ENCODE results near the gene TRMT11. TPM values are rescaled to one million over a fixed set of nuclear protein-coding genes. Genes with fewer than 3 reads are reported as not detected.
A peak's percentile ranks its signal among the peaks of the same experiment; 100 is the strongest.
"Not testable (repeated sequence)": the region's sequence is repeated elsewhere in the genome, so short reads cannot be mapped to it uniquely, and the experiment has no call there.

TRMT11 gene
- total RNA-seq, 1 experiment from 2014 or later = 24.2 TPM

- H3K4me2 ChIP-seq = no peak overlapping the region
- no peaks in the 10 kb centered on the region for H3K9me3 ChIP-seq (ENCODE audit: insufficient read depth, low read depth)
- intact Hi-C loops (cut with micrococcal nuclease; ENCODE audit: unreplicated experiment) = no loop called here
- ChIA-PET POLR2A (ENCODE audit: unreplicated experiment) (no interaction called here), CTCF (no interaction called here)
- no peaks in the 10 kb centered on the region for H4K20me1 ChIP-seq (ENCODE audit: insufficient read depth)
- no TSS peak for BruUV-seq (replicated peaks)
- no peak for TF ChIP-seq EZH2 (IDR thresholded peaks at IDR 0.05; ENCODE audit: low read depth)
- DNase-seq = no peak
- H3K4me1 ChIP-seq (replicated peaks; ENCODE audit: insufficient read depth) = no peaks in the 10 kb centered on the region
- no peaks in the 10 kb centered on the region; the same call in 1 of the 2 replicates for H3K79me2 ChIP-seq (ENCODE audit: low read depth)
- no peak overlapping the region for H2AFZ ChIP-seq
- no peak overlapping the region for H3K4me3 ChIP-seq
- no peaks in the 10 kb centered on the region for H3K27me3 ChIP-seq (ENCODE audit: insufficient read depth, low read depth)
- H3F3A ChIP-seq (ENCODE audit: insufficient read depth, low read depth) = peaks cover 15% of the 10 kb centered on the region; the same call in 1 of the 2 replicates
- no peak overlapping the region for H3K27ac ChIP-seq
- 0 out of 2 replicates have a peak, but pooled peaks cover 9% of the 10 kb centered on the region for H3K36me3 ChIP-seq (ENCODE audit: low read depth)
- no peaks in the 10 kb centered on the region for H3K9me2 ChIP-seq (ENCODE audit: insufficient read depth)
Observed at GRCh38 chr6:125968493-125968892, 17.8 kb upstream of the TRMT11 start.

GRCh38 chr6:125970760-125971159, 15.6 kb upstream of the TRMT11 start:
- no peak for DNase-seq
- TF ChIP-seq CTCF (conservative IDR thresholded peaks at IDR 0.05) = no peak
- H3K4me1 ChIP-seq (replicated peaks; ENCODE audit: insufficient read depth) = no peaks in the 10 kb centered on the region
- H3F3A ChIP-seq (ENCODE audit: insufficient read depth, low read depth) = peaks cover 21% of the 10 kb centered on the region; the same call in 1 of the 2 replicates
- intact Hi-C loops (cut with micrococcal nuclease; ENCODE audit: unreplicated experiment) = no loop called here
- no peak overlapping the region for H3K4me2 ChIP-seq
- 0 out of 2 replicates have a peak, but pooled peaks cover 15% of the 10 kb centered on the region for H3K36me3 ChIP-seq (ENCODE audit: low read depth)
- H2AFZ ChIP-seq = no peak overlapping the region
- H3K4me3 ChIP-seq = no peak overlapping the region
- H3K27me3 ChIP-seq (ENCODE audit: insufficient read depth, low read depth) = no peaks in the 10 kb centered on the region
- ChIA-PET POLR2A (ENCODE audit: unreplicated experiment) (no interaction called here), CTCF (no interaction called here)
- BruUV-seq (replicated peaks) = no TSS peak
- H3K9me3 ChIP-seq (ENCODE audit: insufficient read depth, low read depth) = no peaks in the 10 kb centered on the region
- H3K79me2 ChIP-seq (ENCODE audit: low read depth) = no peaks in the 10 kb centered on the region; the same call in 1 of the 2 replicates
- no peak overlapping the region for H3K27ac ChIP-seq
- H4K20me1 ChIP-seq (ENCODE audit: insufficient read depth) = no peaks in the 10 kb centered on the region
- H3K9me2 ChIP-seq (ENCODE audit: insufficient read depth) = no peaks in the 10 kb centered on the region

- H3K4me2 ChIP-seq; POLR2A ChIA-PET (ENCODE audit: unreplicated experiment); BruUV-seq (replicated peaks); CTCF ChIA-PET; H3K9me3 ChIP-seq (ENCODE audit: insufficient read depth, low read depth); H3K4me3 ChIP-seq; H4K20me1 ChIP-seq (ENCODE audit: insufficient read depth); DNase-seq; H3K9me2 ChIP-seq (ENCODE audit: insufficient read depth); H3K27me3 ChIP-seq (ENCODE audit: insufficient read depth, low read depth); H2AFZ ChIP-seq; H3K79me2 ChIP-seq (ENCODE audit: low read depth); H3K27ac ChIP-seq; intact Hi-C loops (cut with micrococcal nuclease; ENCODE audit: unreplicated experiment); H3K4me1 ChIP-seq (replicated peaks; ENCODE audit: insufficient read depth): not testable (repeated sequence)
- Histone ChIP-seq H3F3A (ENCODE audit: insufficient read depth, low read depth) (peaks cover 21% of the 10 kb centered on the region; the same call in 1 of the 2 replicates), H3K36me3 (ENCODE audit: low read depth) (0 out of 2 replicates have a peak, but pooled peaks cover 15% of the 10 kb centered on the region)
Observed at GRCh38 chr6:125972478-125972877, 13.9 kb upstream of the TRMT11 start.

GRCh38 chr6:125974214-125974866, 12.0 kb upstream of the TRMT11 start:
- Histone ChIP-seq H3K79me2 (ENCODE audit: low read depth) (no peaks in the 10 kb centered on the region; the same call in 1 of the 2 replicates), H3K9me3 (ENCODE audit: insufficient read depth, low read depth) (no peaks in the 10 kb centered on the region), H3K9me2 (ENCODE audit: insufficient read depth) (no peaks in the 10 kb centered on the region), H4K20me1 (ENCODE audit: insufficient read depth) (no peaks in the 10 kb centered on the region), H3K36me3 (ENCODE audit: low read depth) (peaks cover 11% of the 10 kb centered on the region; the same call in 1 of the 2 replicates), H3F3A (ENCODE audit: insufficient read depth, low read depth) (peaks cover 21% of the 10 kb centered on the region; the same call in 1 of the 2 replicates), H2AFZ (no peak overlapping the region), H3K4me2 (no peak overlapping the region), H3K4me3 (no peak overlapping the region), H3K27ac (peak overlapping the region; percentile 78), H3K27me3 (ENCODE audit: insufficient read depth, low read depth) (no peaks in the 10 kb centered on the region), H3K4me1 (replicated peaks; ENCODE audit: insufficient read depth) (0 out of 2 replicates have a peak, but pooled peaks cover 6% of the 10 kb centered on the region)
- peak in 1 of 2 experiments; percentile 71 for DNase-seq
- intact Hi-C loops (cut with micrococcal nuclease; ENCODE audit: unreplicated experiment) = loop anchor here (1.0 kb wide), 2 partner anchors 194 to 660 kb away; no protein-coding TSS in a partner anchor
- POLR2A ChIA-PET (ENCODE audit: unreplicated experiment) = interaction anchor here (0.6 kb wide), 4 partner anchors 11 to 1195 kb away, joined by 3 to 5 read pairs (median 5); no protein-coding TSS in a partner anchor
- CTCF ChIA-PET = interaction anchor here (0.5 to 1.5 kb wide), 7 partner anchors 12 to 677 kb away, joined by 3 to 6 read pairs (median 3); partner anchors contain the start of gene TRMT11
- TF ChIP-seq EZH2 (IDR thresholded peaks at IDR 0.05; ENCODE audit: low read depth) = no peak
- peak; percentile 87 for TF ChIP-seq CTCF (conservative IDR thresholded peaks at IDR 0.05)
- BruUV-seq (replicated peaks) = no TSS peak

Measured in PC-9 (cell line).